HG03045 (cell line): Measurements from ENCODE around the gene ADM2.

Source experiments
- ATAC-seq: cut with Tn5 transposase; IDR thresholded peaks from one replicate; pipeline ENCODE4 v1.9.1; 2021; ENCODE audit warnings: mild to moderate bottlenecking, moderate library complexity; ENCODE audit not compliant: unreplicated experiment

Gene ADM2

GRCh38 chr22:50523806-50524675 lies 42.7 kb downstream of the ADM2 start:
- no peak for ATAC-seq

GRCh38 chr22:50524676-50525103 lies 43.3 kb downstream of the ADM2 start:
- ATAC-seq, result no peak

- ATAC-seq, result peak; percentile 42
Observed at GRCh38 chr22:50525104-50525857, 43.9 kb downstream of the ADM2 start, which contains the start of gene SCO2. Gene SCO2, minus strand, starts transcription at chr22:50525598. Its CDS starts 1,187 bp downstream, at chr22:50524411.

- ATAC-seq, result no peak
Observed at GRCh38 chr22:50525858-50526107, 44.4 kb downstream of the ADM2 start.

- peak; percentile 27 for ATAC-seq
Observed at GRCh38 chr22:50526108-50526833, 44.9 kb downstream of the ADM2 start.

GRCh38 chr22:50526834-50527801 lies 45.8 kb downstream of the ADM2 start:
- ATAC-seq, result no peak

- ATAC-seq, result no peak
Observed at GRCh38 chr22:50527921-50528681, 46.8 kb downstream of the ADM2 start.

GRCh38 chr22:50528682-50529415 lies 47.5 kb downstream of the ADM2 start:
- no peak for ATAC-seq

- no peak for ATAC-seq
Observed at GRCh38 chr22:50529416-50529896, 48.1 kb downstream of the ADM2 start.

- ATAC-seq, result no peak
Observed at GRCh38 chr22:50529897-50530579, 48.7 kb downstream of the ADM2 start, which contains the start of gene TYMP. Gene TYMP, minus strand, starts transcription at chr22:50530012. Its CDS starts 303 bp downstream, at chr22:50529709.

- ATAC-seq, result no peak
Observed at GRCh38 chr22:50530580-50530876, 49.2 kb downstream of the ADM2 start.

GRCh38 chr22:50530877-50531545 lies 49.7 kb downstream of the ADM2 start:
- no peak for ATAC-seq

GRCh38 chr22:50531546-50531961 lies 50.2 kb downstream of the ADM2 start:
- ATAC-seq, result peak; percentile 28

- ATAC-seq, result no peak
Observed at GRCh38 chr22:50531962-50532674, 50.8 kb downstream of the ADM2 start.

GRCh38 chr22:50532824-50533796 lies 51.8 kb downstream of the ADM2 start:
- ATAC-seq, result no peak
